Neural cell (in vitro differentiated cells): Measurements from ENCODE around the gene PTPRD.

Experiments
- CTCF ChIP-seq: fragments of 450-650 bp; IDR thresholded peaks from 2 replicates; pipeline ENCODE4 v1.5.1; 2014; ENCODE audit warnings: antibody characterized with exemption, mild to moderate bottlenecking, moderate library complexity; ENCODE audit not compliant: poor library complexity, severe bottlenecking
- MXI1 ChIP-seq: fragments of 450-650 bp; conservative IDR thresholded peaks from 2 replicates; pipeline ENCODE4 v1.6.1; 2014; ENCODE audit warnings: antibody characterized with exemption, mild to moderate bottlenecking; ENCODE audit not compliant: poor library complexity, severe bottlenecking

GRCh38 chr9:8436786-8437185, 2176.0 kb downstream of the PTPRD start:
- TF ChIP-seq CTCF (no peak), MXI1 (no peak)
